Measurements from ENCODE around the gene TTC28. TPM values are rescaled to one million over a fixed set of nuclear protein-coding genes. Genes with fewer than 3 reads are reported as not detected.

Gene TTC28
- polyA plus RNA-seq, 1 donor from 2014 or later = 14.8 TPM

GRCh38 chr22:28005513-28005912 lies 674.1 kb downstream of the TTC28 start:
- H2AFZ ChIP-seq (ENCODE audit: low read depth, low read length) = no peak overlapping the region
- no peaks in the 10 kb centered on the region for H4K20me1 ChIP-seq (ENCODE audit: insufficient read depth)
- H3K36me3 ChIP-seq (ENCODE audit: insufficient read depth, low read length) = no peaks in the 10 kb centered on the region
- no peaks in the 10 kb centered on the region for H3F3A ChIP-seq (ENCODE audit: insufficient read depth, low read length, poor library complexity, severe bottlenecking)
- H3K79me2 ChIP-seq (replicated peaks; ENCODE audit: insufficient read depth, low read length) = no peaks in the 10 kb centered on the region
- no peak overlapping the region for H3K4me2 ChIP-seq (ENCODE audit: low read length)
- no peaks in the 10 kb centered on the region for H3K9me3 ChIP-seq (ENCODE audit: low read length)
- TF ChIP-seq SMC3 (conservative IDR thresholded peaks at IDR 0.05; ENCODE audit: poor library complexity) (no peak), EZH2 (IDR thresholded peaks at IDR 0.05; ENCODE audit: borderline replicate concordance, insufficient read depth, low read length, poor library complexity, severe bottlenecking) (no peak), MXI1 (conservative IDR thresholded peaks at IDR 0.05; ENCODE audit: poor library complexity, severe bottlenecking) (no peak), CTCF (IDR thresholded peaks at IDR 0.05; ENCODE audit: poor library complexity, severe bottlenecking) (no peak), RAD21 (conservative IDR thresholded peaks at IDR 0.05) (no peak), EP300 (conservative IDR thresholded peaks at IDR 0.05; ENCODE audit: poor library complexity, severe bottlenecking) (no peak), REST (IDR thresholded peaks at IDR 0.05; ENCODE audit: borderline replicate concordance) (no peak), POLR2AphosphoS5 (IDR thresholded peaks at IDR 0.05) (no peak), TAF1 (IDR thresholded peaks at IDR 0.05; ENCODE audit: low read depth) (no peak)
- no peak overlapping the region for H3K9ac ChIP-seq (ENCODE audit: low read length)
- no peaks in the 10 kb centered on the region for H3K27me3 ChIP-seq (ENCODE audit: insufficient read depth, low read depth, low read length)
- no peak overlapping the region for H3K4me3 ChIP-seq (ENCODE audit: low read length)
- no peaks in the 10 kb centered on the region for H3K9me2 ChIP-seq (ENCODE audit: insufficient read depth, low read length)
- no peak overlapping the region for H3K27ac ChIP-seq (ENCODE audit: low read length)

GRCh38 chr22:28004021-28004420 lies 675.6 kb downstream of the TTC28 start:
- Histone ChIP-seq H3K36me3 (ENCODE audit: insufficient read depth, low read length) (no peaks in the 10 kb centered on the region), H3K4me3 (ENCODE audit: low read length) (no peak overlapping the region)

More at GRCh38 chr22:28004021-28004420, 675.6 kb downstream of the TTC28 start:
- no peaks in the 10 kb centered on the region for H3K9me2 ChIP-seq (ENCODE audit: insufficient read depth, low read length)
- no peaks in the 10 kb centered on the region for H4K20me1 ChIP-seq (ENCODE audit: insufficient read depth)
- TF ChIP-seq REST (IDR thresholded peaks at IDR 0.05; ENCODE audit: borderline replicate concordance) (no peak), POLR2AphosphoS5 (IDR thresholded peaks at IDR 0.05) (no peak), SMC3 (conservative IDR thresholded peaks at IDR 0.05; ENCODE audit: poor library complexity) (no peak), EZH2 (IDR thresholded peaks at IDR 0.05; ENCODE audit: borderline replicate concordance, insufficient read depth, low read length, poor library complexity, severe bottlenecking) (no peak), TAF1 (IDR thresholded peaks at IDR 0.05; ENCODE audit: low read depth) (no peak), EP300 (conservative IDR thresholded peaks at IDR 0.05; ENCODE audit: poor library complexity, severe bottlenecking) (no peak)
- no peak overlapping the region for H3K9ac ChIP-seq (ENCODE audit: low read length)
- H3K27me3 ChIP-seq (ENCODE audit: insufficient read depth, low read depth, low read length) = no peaks in the 10 kb centered on the region
- H3K9me3 ChIP-seq (ENCODE audit: low read length) = no peaks in the 10 kb centered on the region
- H3K4me2 ChIP-seq (ENCODE audit: low read length) = no peak overlapping the region
- H3F3A ChIP-seq (ENCODE audit: insufficient read depth, low read length, poor library complexity, severe bottlenecking) = no peaks in the 10 kb centered on the region
- no peak overlapping the region for H3K27ac ChIP-seq (ENCODE audit: low read length)
- no peak overlapping the region for H2AFZ ChIP-seq (ENCODE audit: low read depth, low read length)
- no peaks in the 10 kb centered on the region for H3K79me2 ChIP-seq (replicated peaks; ENCODE audit: insufficient read depth, low read length)

All from neural cell (in vitro differentiated cells).